Testis (tissue), 2 donors: ENCODE results near the gene OR52N1.

Source experiments
- POLR2A ChIP-seq: fragments of 450-650 bp; IDR thresholded peaks from one replicate; pipeline ENCODE4 v1.6.1; 2017; ENCODE audit warnings: antibody characterized with exemption, mild to moderate bottlenecking, moderate library complexity
- TF ChIP-seq, protein P1 (sequence below), 3 experiments: fragments of 450-650 bp in 2 of 3; fragments of 200-600 bp in 1 of 3; sonication (generic) in 1 of 3; IDR thresholded peaks; one replicate each; pipeline ENCODE4 v1.5.1; 2016 to 2019; ENCODE audit warnings: antibody characterized with exemption in 3 of 3, mild to moderate bottlenecking in 2 of 3, moderate library complexity in 1 of 3

DNA sequence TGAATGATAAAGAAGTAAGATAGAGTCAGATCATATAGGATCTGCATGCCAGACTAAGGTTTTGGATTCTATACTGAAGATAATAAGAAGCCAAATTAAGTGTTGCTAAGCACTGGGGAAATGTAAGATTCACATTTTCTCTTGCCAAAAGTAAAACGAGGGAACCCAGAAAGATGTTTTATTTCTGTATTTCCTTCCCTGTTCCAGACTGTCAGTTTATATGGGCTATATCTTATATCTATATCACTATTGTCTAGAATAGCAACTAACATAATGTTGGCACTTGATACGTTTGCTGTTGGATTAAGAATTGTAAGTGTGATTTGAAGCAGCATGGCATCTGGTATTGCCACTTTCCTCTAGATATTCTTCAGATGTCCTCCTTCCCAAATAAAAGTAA, 42.4 kb upstream of the OR52N1 start:
- TF ChIP-seq, protein P1, sequence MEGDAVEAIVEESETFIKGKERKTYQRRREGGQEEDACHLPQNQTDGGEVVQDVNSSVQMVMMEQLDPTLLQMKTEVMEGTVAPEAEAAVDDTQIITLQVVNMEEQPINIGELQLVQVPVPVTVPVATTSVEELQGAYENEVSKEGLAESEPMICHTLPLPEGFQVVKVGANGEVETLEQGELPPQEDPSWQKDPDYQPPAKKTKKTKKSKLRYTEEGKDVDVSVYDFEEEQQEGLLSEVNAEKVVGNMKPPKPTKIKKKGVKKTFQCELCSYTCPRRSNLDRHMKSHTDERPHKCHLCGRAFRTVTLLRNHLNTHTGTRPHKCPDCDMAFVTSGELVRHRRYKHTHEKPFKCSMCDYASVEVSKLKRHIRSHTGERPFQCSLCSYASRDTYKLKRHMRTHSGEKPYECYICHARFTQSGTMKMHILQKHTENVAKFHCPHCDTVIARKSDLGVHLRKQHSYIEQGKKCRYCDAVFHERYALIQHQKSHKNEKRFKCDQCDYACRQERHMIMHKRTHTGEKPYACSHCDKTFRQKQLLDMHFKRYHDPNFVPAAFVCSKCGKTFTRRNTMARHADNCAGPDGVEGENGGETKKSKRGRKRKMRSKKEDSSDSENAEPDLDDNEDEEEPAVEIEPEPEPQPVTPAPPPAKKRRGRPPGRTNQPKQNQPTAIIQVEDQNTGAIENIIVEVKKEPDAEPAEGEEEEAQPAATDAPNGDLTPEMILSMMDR (IDR thresholded peaks at IDR 0.05), result no peak
- no peak for TF ChIP-seq POLR2A
